Gastrocnemius medialis (tissue), 4 donors: ENCODE results near the gene HCRT.

ENCODE experiments used
- CTCF ChIP-seq, 5 experiments: fragments of 450-650 bp in 3 of 5; fragments of 200-600 bp in 2 of 5; sonication (generic) in 2 of 5; IDR thresholded peaks in 4 of 5; conservative IDR thresholded peaks in 1 of 5; 1 replicate in 4 of 5; 2 replicates in 1 of 5; pipeline ENCODE4 v1.5.1; 2016 to 2019; ENCODE audit warnings: antibody characterized with exemption in 5 of 5, mild to moderate bottlenecking in 3 of 5, moderate library complexity in 3 of 5
- POLR2A ChIP-seq, 2 donors: fragments of 450-650 bp; IDR thresholded peaks; one replicate each; pipeline ENCODE4 v1.6.1; 2017; ENCODE audit warnings: antibody characterized with exemption in 2 of 2, mild to moderate bottlenecking in 2 of 2, moderate library complexity in 2 of 2

- TF ChIP-seq CTCF (IDR thresholded peaks at IDR 0.05 in 4 of 5, conservative IDR thresholded peaks at IDR 0.05 in 1 of 5) (no peak), POLR2A (IDR thresholded peaks at IDR 0.05) (no peak)
Measured at GRCh38 chr17:42135664-42136653, 49.3 kb downstream of the HCRT start.
